H1 (cell line): ENCODE data around the gene PDZRN3. TPM values are rescaled to one million over a fixed set of nuclear protein-coding genes. Genes with fewer than 3 reads are reported as not detected.

Source experiments
- CHD2 ChIP-seq: IDR thresholded peaks from 2 replicates; pipeline ENCODE4 v1.6.1; 2012; ENCODE audit warnings: low read length, improper control_type of control experiment
- CREB1 ChIP-seq: IDR thresholded peaks from 2 replicates; pipeline ENCODE4 v1.6.1; 2012; ENCODE audit warnings: inconsistent platforms
- SRF ChIP-seq: IDR thresholded peaks from 2 replicates; pipeline ENCODE4 v1.6.1; 2011; ENCODE audit warnings: mild to moderate bottlenecking, low read depth, low read length, moderate library complexity
- polyA plus RNA-seq, 7 experiments: library from polyadenylated mRNA; depleted of rRNA in 3 of 7; stranded (reverse) in 5 of 7; unstranded in 2 of 7; fragments of >200 nt in 5 of 7; fragments of 200-250 nt in 2 of 7; gene quantifications; 1 replicate in 5 of 7; 2 replicates in 1 of 7; 4 replicates in 1 of 7; pipeline versions ENCODE4 v1.2.1 to v1.2.3, GENCODE V29; 2011 to 2013; ENCODE audit warnings: missing spikeins in 2 of 7, mixed read lengths in 2 of 7
- total RNA-seq: library from RNA; stranded (reverse); fragmentation: NEBNext Ultra II Directional; extraction: Animal tissue kit (Norgen Biotek cat#: 25700); gene quantifications from 2 replicates; pipeline ENCODE4 v1.2.1, GENCODE V29; 2021

PDZRN3 gene
- total and polyA plus RNA-seq, 2 of the 8 experiments (the other 6 are each of a cell fraction or from before 2014, with no cell fraction given) = 4.2 to 20.5 TPM

GRCh38 chr3:73536952-73537351 lies 87.8 kb downstream of the PDZRN3 start (continued):
- TF ChIP-seq SRF (no peak), CHD2 (no peak), CREB1 (no peak)
